ENCODE data around the gene BCL7A. TPM values are rescaled to one million over a fixed set of nuclear protein-coding genes. Genes with fewer than 3 reads are reported as not detected.

The BCL7A gene
- total RNA-seq, 1 experiment from 2014 or later = 0.72 TPM

DNA sequence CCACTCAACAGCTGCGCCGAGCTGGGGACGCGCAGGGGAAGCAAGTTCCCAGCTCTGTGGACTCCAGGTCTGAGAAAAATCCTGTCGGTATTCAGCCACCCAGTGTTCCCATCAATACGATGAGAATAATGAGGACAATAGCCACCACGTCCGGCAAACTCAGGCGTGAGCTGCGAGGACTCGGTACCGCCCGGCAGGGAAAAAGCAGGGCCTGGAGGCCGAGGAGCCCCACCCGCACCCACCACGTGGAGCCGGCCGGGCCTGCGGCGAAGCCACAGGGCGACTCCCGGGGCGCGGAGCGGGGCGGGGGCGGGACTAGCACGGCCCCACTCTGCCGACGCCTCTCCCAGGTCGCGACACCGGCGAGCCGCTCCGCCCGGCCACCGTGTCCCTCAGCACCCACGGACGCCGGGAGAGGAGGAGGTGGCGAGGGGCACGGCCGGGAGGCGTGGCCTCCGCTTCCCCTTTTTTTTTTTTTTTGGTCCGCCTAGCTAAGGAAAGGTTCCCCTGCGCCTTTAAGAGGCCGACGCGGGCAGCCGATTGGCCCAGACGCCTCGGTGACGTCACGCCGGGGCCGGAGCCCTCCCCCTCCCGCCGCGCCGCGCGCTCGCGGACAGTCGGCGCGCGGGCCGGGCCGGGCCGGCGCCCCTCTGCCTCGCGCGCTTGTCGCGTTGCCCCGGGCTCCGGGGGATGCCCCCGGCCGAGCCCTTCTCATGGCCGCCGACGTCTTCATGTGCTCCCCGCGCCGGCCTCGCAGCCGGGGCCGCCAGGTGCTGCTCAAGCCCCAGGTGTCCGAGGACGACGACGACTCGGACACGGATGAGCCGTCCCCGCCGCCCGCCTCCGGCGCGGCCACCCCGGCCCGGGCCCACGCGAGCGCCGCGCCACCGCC is 56.7 kb downstream of the BCL7A start, which contains the start of gene MLXIP:
Gene MLXIP (plus strand): TSS at position 616 of the 892 bp plus-strand sequence. CDS start 98 bp downstream, at position 714.
- peak; percentile 90 for DNase-seq (ENCODE audit: low read depth)

DNA sequence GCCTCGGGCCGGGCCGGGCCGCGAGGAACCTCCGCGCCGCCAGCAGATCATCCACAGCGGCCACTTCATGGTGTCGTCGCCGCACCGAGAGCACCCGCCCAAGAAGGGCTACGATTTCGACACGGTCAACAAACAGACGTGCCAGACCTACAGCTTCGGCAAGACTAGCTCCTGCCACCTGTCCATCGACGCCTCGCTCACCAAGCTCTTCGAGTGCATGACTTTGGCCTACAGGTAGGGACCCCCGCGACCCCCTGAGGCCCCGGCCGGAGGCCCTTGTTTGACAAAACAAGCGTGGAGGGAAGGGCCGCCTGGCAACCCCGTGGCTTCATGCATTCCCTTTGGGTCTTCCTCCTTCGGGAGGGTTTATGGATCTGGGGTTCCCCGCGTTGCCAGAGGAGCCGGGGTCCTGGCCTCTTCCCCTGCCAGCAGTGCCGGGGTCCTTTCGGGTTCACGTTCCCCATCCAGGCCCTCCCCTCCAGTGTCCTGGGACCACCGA is 57.4 kb downstream of the BCL7A start:
- DNase-seq (ENCODE audit: low read depth) = no peak

DNA sequence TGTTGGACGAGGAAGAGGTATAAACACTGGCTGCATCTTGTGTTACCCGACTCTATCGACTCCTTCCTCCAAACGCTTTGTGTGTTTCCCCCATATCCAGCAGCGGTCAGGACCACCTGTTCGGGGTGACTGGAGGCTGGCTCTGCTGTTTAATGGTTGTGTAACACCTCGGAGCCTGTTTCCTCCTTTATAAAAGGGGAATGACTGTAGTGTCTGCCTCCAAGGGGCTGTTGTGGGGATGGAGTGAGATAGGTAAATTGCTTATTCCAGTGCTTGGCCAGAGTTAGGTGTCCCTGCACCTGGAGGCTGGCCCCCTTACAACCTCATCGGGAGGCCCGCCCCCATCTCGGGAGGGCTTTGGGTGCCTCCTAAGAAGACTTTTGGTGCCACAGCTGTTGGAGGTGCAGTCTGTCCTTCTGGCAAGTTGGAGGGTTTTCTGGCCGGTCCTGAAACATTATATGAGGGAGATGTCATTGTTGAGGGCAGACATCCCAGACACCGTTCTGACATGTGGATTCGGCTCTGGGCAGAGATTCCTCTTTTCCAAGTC is 57.9 kb downstream of the BCL7A start:
- no peak for DNase-seq (ENCODE audit: low read depth)

DNA sequence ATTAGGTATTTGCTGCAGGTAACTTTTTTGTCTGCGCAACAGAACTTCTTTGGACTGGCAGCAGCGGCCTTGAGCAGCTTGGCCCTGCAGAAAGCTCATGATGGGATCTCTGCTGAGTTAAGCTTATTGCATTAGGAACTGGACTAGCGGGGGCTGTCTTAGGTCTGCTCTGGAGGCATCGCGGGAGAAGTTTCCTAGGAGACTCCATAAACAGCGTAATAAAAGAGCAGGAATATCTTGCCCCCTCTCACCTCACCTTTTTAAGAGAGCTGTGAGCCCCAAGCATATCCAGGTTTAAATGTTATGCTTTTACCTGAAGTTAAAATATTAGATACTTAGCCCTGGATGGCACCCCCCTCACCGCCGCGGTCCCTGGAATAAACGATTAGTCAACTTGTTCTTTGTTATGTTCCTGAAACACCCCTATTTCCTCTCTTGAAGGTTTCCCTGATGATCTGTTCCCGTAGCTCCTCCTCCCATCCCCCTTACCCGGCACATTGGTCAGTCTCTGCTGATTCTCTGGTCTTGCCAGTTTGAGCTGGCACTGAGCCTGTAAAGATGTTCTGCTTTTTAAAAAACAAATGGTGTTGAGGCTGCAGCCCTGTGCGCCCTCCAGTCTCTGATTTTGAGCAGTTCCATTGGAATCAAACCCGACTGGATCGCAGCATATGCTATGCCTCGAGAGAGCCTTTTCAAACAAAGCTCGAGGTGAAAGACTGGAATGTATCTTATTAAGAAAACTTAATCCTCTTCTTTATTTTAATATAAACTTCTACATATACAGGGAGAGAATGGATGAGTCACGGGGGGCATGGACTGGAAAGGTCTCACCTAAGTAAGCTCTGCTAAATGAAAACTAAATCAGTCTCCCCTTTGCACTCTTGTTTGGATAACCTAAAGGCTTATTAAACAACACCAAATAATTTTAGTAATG is 58.7 kb downstream of the BCL7A start:
- DNase-seq (ENCODE audit: low read depth) = peak; percentile 82

DNA sequence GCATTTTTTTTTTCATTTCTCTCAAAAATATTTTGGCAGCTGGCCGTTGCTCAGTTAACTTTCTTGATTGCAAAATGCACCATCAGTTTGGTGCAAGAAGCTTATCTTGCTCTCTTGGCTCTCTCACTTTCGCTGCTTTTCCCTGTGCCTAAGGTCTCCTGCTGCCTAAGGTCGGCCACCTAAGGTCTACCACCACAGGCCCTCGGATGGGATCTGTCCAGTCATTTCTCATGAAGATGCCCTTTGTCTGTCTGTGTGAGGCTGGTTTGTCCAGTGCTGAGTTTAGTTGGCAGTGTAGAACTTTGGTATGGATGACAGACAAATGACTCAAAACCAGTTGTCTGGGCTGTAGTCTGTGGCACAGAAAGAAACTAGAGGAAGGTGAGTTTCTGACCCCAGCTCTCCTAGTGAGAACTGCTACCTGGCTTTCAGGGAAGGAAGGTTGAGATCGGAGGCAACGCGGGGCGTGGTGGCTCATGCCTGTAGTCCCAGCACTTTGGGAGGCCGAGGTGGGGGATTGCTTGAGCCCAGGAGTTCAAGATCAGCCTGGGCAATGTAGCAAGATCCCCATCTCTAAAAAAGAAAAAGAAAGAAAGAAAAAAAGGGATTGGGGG is 59.5 kb downstream of the BCL7A start:
- peak; percentile 54 for DNase-seq (ENCODE audit: low read depth)

DNA sequence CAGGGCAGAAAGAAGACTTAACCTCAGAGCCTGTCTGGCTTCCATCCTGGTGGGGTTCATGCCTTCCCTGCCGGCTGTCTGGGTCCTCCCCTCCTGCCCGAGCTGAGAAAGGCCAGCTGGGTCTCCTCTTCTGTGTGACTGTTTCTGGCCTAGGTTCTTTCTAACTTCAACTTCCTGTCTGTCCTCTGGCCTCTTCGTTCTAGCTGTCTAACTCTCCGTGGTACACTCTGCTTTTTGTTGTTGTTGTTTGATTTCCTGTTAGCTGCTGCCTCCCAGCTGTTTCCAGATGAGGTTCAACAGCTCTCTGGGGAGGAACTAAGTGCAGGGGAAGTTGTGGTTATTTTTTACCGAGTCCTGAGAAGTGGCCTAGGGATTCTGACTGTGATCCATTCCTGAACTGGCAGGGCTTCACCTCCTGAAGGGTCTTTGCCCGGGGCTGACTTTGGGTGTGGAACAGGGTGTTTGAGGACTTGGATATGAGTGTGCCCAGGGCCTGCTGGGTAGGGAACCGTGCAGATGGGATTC is 60.1 kb downstream of the BCL7A start:
- DNase-seq (ENCODE audit: low read depth) = peak; percentile 67

DNA sequence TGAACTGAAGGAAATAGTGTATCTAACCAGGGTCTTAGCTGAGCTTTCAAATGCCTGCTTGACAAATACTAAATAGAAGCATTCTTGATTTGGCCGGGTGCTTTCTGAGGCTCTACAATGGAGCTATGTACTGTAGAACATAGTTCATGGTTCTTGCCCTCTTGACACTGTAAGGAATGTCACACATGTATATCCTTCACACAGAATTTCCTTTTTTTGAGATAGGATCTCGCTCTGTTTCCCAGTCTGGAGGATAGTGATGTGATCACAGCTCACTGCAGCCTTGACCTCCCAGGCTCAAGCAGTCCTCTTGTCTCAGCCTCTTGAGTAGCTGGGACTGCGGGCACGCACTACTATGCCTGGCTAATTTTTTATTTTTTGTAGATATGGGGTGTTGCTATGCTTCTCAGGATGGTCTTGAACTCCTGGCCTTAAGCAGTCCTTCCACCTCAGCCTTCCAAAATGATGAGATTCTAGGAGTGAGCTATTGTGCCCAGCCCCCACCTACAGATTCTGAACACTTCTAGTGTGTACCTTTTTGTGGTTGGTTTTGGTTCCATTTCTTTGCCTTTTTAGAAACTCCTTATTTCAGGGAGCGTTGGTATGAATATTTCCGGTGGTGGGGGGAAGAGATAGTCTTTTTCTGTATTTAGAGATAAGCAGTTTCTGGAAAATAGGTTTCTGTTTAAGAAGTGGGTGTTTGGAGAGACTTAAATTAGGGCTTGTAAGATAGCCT is 61.1 kb downstream of the BCL7A start:
- DNase-seq (ENCODE audit: low read depth) = no peak

DNA sequence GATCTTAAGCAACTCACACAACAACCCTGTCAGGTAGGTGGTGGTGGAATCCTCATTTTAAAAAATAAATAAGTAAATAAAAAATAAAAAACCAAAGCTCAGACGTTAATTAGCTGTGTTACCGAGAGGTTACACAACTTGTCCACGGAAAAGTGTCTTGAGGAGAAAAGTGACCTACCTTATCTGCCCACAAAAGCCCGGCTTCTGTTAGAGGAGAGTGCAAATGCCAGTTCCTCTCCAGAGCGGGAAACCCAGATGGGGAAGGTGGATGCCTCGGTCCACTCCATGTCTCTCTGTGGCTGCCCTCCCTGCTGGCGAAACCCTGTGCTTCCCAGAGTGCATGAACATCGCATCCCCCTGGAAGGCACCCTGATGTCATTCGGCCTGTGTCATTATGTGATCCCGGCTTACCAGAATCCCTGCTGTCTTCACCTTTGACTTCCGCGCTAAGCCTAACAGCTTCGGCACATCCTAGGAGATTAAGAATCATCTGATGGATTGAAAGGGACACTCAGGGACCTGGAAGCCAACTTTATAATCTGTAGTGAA is 63.2 kb downstream of the BCL7A start:
- DNase-seq (ENCODE audit: low read depth) = no peak

DNA sequence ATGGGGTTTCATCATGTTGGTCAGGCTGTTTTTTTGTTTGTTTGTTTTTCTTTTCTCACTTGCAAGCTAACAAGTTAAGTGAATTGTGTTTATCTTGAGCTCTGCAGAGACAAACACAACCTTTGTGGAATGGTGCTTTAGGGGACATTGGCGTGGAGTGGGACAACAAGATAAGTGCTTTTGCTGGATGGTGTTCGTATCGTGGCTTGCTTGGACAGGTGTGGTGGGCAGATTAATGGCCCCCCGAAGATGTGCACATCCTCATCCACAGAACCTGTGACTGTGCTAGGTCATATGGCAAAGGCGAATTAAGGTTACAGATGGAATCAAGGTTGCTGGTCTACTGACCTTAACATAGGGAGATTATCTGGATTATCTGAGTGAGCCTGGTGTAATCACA is 63.9 kb downstream of the BCL7A start:
- no peak for DNase-seq (ENCODE audit: low read depth)

DNA sequence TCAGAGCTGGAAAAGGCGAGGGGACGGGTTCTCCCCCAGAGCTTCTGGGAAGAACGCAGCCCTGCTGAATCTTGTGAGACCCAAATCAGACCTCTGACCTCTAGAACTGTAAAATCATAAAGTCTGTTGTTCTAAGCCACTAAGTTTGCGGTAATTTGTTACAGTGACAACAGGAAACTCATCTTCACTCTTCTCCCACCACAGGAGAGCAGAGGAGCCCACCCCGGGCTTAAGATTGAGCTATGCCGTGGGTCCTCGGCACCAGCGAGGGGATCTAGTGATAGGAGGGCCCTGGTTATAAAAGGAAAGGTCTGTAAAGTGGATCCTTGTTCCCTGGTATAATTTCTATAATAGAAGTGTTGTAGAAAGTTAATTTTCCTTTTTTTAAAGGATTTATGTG is 64.4 kb downstream of the BCL7A start:
- no peak for DNase-seq (ENCODE audit: low read depth)

DNA sequence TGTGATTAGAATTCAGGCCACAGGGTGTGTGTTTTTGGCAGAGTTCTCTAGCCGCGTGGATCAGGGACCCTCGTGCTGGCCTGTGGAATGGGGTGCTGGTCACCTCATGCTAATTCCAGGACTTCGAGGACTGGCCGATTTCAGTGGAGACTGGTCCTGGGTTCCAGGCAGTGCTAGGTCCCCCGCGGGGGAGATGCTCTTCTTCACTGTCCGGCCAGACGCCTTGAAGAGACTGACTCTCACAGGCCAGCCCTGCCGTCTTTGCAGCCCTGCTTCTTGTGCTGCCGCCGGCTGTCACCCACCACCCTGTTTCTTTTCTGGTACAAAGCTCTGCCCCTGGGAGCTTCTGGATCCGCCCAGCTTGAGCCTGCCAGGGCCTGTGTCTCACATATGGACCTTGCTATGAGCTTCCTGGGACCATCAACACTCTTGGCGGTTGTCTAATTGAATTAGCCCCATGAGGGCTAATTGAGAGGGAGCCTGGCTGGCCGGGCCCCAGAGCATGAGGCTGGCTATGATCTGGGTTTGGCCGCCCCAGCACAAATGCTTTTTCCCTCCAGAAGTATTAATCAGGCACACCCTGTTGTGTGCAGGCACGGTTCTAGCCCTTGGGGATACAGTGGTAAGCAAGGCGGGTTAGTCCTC is 65.1 kb downstream of the BCL7A start:
- no peak for DNase-seq (ENCODE audit: low read depth)

DNA sequence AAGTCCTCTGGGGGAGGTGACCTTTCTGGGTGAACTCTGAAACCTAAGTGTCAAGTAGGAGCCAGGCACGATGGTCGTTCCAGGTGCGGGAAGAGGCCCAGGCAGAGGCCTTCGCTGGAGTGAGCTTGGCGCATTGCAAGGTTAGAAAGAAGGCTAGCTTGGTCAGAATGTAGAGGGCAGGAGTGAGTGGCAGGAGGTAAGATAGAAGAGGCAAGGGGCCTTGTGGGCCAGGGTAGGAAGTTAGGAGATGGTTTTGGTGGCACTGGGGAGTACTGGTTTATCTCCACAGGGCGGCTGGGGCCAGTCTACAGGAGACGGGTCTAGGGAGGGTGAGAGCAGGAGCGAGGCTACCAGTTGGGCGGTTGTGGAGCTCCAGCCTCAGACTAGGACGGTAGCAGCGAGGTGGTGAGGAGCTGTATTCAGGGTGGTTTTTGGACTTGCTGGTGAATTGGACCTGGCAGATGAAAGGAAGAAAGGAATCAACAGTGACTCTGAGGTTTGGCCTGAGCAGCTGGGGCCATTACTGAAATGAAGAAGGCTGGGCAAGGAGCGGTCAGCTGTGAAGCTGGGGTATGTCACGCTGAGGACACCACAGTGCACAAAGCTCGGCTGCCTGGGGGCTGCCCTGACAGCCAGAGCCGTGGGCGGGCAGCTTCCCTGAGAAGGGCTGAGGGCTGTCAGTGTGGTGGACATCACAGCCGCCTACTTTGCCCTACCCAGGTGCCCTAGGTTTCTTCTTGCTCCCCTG is 65.9 kb downstream of the BCL7A start:
- DNase-seq (ENCODE audit: low read depth) = no peak

DNA sequence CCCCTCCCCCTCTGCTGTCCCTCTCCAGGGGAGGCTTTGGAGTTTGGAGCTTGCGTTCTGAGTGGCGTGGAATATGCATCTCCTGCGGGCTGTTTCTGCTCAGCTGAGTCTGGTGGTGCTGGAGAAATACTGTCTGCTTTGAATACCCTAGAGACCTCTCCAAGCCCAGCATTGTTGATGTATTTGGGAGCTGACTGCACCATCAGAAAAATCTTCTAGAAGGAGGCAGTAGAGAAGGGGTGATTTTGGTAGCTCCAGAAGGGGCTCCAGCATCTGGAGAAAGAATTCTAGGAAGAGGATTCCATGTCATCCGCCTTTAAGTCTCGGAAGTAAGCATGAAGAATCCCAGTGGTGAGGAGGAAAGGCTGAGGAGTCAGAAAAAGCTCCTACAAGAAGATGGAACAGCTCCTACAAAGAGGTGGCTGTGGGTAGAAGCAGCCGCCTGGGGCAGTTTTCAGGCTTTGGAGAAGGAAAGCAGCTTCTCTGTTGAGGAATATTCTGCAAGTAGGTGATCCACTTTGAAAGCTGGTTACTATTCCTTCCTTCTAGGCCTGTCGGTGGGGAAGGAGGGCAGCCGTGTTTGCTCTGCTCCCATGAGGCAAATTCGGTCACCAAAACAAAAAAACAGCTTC is 66.6 kb downstream of the BCL7A start:
- DNase-seq (ENCODE audit: low read depth) = no peak

DNA sequence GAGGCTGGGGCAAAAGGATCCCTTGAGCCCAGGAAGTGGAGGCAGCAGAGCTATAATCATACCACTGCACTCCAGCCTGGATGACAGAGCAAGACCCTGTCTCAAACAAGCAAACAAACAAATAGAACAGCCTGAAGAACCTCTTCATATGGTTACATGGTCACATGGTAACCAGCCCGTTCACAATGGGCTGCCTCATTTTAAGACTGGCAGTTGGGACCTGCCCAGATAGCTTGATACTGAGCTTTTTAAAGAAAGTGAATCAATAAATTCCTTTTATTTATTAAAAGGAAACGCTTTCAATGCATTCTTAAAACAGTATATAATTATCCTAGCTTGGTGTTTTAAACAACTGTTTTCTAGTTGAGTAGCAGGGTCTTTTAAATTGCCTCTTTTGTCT is 67.4 kb downstream of the BCL7A start:
- no peak for DNase-seq (ENCODE audit: low read depth)

DNA sequence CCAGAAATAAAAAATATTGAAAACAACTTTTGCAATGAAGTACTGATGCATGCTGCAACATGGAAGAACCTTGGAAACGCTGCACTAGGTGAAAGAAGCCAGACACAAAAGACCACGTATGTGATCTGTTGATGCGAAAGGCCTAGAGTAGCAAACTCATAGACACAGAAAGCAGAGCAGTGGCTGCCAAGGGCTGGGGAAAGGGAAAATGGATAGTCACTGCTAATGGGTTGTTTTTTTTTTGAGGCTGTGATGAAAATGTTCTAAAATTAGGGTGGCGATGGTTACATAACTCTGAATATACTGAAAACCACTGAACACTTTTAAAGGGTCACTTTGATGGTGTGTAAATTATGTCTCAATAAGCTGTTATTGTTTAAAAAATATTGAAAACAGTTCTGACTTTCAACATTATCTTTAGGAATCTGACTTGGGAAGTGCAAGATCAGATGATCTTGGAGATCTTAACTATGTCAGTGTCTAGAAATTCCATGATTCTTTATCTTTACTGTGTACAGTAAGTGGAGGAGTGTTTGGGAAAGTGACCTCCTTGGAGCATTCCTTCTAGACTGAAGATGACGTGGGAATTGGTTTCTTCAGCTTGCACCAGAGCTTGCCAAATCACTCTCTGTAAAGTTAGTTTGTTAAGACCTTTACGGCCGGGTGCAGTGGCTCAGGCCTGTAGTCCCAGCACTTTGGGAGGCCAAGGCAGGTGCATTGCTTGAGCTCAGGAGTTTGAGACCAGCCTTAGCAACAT is 69.3 kb downstream of the BCL7A start:
- DNase-seq (ENCODE audit: low read depth) = no peak

DNA sequence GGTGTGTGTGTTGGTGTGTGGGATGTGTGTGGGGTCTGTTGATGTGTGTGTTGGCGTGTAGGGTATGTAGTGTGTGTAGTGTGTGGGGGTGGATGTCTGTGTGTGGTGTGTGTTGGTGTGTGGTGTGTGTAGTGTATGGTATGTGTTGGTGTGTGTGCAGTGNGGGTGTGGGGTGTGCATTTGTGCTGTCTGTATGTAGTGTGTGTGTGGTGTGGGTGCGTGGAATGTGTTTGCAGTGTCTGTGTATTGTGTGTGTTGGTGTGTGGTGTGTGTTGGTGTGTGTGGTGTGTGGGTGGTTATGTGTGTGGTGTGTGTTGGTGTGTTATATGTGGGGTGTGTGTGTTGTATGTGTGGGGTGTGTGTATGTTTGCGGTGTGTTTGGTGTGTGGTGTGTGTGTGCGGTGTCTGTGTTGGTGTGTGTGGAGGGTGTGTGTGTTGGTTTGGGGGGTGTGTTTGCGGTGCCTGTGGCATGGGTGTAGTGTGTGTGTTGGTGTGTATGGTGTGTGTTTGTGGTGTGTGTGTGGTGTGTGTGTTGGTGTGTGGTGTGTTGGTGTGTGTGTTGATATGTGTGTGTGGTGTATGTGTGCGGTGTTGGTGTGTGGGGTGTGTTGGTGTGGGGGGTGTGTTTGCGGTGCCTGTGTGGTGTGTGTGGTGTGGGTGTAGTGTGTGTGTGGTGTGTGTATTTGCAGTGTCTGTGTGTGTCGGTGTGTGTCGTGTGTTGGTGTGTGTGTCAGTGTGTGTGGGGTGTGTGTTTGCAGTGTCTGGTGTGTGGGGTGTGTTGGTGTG is 71.6 kb downstream of the BCL7A start:
- no peak for DNase-seq (ENCODE audit: low read depth)

DNA sequence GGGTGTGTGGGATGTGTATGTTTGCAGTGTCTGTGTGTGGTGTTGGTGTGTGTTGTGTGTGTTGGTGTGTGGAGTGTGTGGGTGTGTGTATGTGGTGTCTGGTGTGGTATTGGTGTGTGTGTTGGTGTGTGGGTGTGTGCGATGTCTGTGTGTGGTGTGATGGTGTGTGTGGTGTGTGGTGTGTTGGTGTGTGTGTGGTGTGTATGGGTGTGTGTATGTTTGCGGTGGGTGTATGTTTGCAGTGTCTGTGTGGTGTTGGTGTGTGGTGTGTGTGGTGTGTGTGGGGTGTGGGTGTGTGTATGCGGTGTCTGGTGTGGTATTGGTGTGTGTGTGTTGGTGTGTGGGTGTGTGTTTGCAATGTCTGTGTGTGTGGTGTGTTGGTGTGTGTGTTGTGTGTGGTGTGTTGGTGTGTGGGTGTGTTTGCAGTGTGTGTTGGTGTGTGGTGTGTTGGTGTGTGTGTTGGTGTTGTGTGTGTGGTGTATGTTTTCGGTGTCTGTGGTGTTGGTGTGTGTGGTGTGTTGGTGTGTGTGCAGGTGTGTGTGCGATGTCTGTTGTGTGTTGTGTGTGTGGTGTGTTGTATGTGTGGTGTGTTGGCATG is 72.6 kb downstream of the BCL7A start:
- DNase-seq (ENCODE audit: low read depth) = no peak
